Smooth muscle cell (in vitro differentiated cells): ENCODE measurements around the gene LRRN2. TPM values are rescaled to one million over a fixed set of nuclear protein-coding genes. Genes with fewer than 3 reads are reported as not detected.

Source experiments
- DNase-seq: peaks from one replicate; lab custom pipeline; 2025; ENCODE audit not compliant: unreplicated experiment; lab: John Stamatoyannopoulos, UW
- H2AFZ ChIP-seq: fragments of 200-600 bp; sonication (generic); 2 replicates; pipeline ENCODE4 v1.6.0; 2016; ENCODE audit warnings: antibody characterized with exemption, low read depth, mild to moderate bottlenecking
- H3F3A ChIP-seq: fragments of 200-600 bp; sonication (generic); 2 replicates; pipeline ENCODE4 v1.6.0; 2017; ENCODE audit warnings: antibody characterized with exemption, low read depth
- H3K27ac ChIP-seq: fragments of 200-600 bp; sonication (generic); 2 replicates; pipeline ENCODE4 v1.5.1; 2016; ENCODE audit warnings: low read depth, mild to moderate bottlenecking
- H3K27me3 ChIP-seq: fragments of 200-600 bp; sonication (generic); 2 replicates; pipeline ENCODE4 v1.6.1; 2016; ENCODE audit warnings: low read depth, mild to moderate bottlenecking
- H3K36me3 ChIP-seq: fragments of 200-600 bp; sonication (generic); 2 replicates; pipeline ENCODE4 v1.5.1; 2016; ENCODE audit warnings: low read depth
- H3K4me1 ChIP-seq: fragments of 200-600 bp; sonication (generic); 2 replicates; pipeline ENCODE4 v1.5.1; 2016; ENCODE audit warnings: low read depth
- H3K4me2 ChIP-seq: fragments of 200-600 bp; sonication (generic); 2 replicates; pipeline ENCODE4 v1.6.0; 2016; ENCODE audit warnings: mild to moderate bottlenecking
- H3K4me3 ChIP-seq: fragments of 200-600 bp; sonication (generic); 2 replicates; pipeline ENCODE4 v1.5.1; 2016; ENCODE audit warnings: mild to moderate bottlenecking
- H3K79me2 ChIP-seq: fragments of 200-600 bp; sonication (generic); 2 replicates; pipeline ENCODE4 v1.6.0; 2016; ENCODE audit warnings: low read depth, mild to moderate bottlenecking
- H3K9ac ChIP-seq: fragments of 200-600 bp; sonication (generic); 2 replicates; pipeline ENCODE4 v1.6.0; 2016; ENCODE audit warnings: low read depth
- H3K9me3 ChIP-seq: fragments of 200-600 bp; sonication (generic); replicated peaks from 2 replicates; pipeline ENCODE4 v1.5.1; 2016; ENCODE audit warnings: low read depth
- H4K20me1 ChIP-seq: fragments of 200-600 bp; sonication (generic); 2 replicates; pipeline ENCODE4 v1.6.0; 2016; ENCODE audit warnings: low read depth
- WGBS: methylation state at CpG from one replicate; pipeline ENCODE4 v1.1.7; 2016; ENCODE audit warnings: low lambda C conversion rate; 5-methylcytosine and 5-hydroxymethylcytosine counted together
- polyA plus RNA-seq: library from polyadenylated mRNA; unstranded; fragments of >200 nt; fragmentation: Nextera tagmentation; extraction: Ambion mirVana; gene quantifications from 2 replicates; pipeline ENCODE4 v1.2.1, GENCODE V29; 2016
- total RNA-seq: library from RNA; depleted of rRNA; stranded (reverse); fragments of >200 nt; gene quantifications from 2 replicates; pipeline ENCODE4 v1.2.3, GENCODE V29; 2014
- TF ChIP-seq, protein P1 (sequence below): fragments of 200-600 bp; sonication (generic); IDR thresholded peaks from 2 replicates; pipeline ENCODE4 v1.5.1; 2017; ENCODE audit warnings: borderline replicate concordance, mild to moderate bottlenecking, antibody characterized with exemption; ENCODE audit not compliant: insufficient read depth, poor library complexity, severe bottlenecking

The LRRN2 gene
- total and polyA plus RNA-seq, 2 experiments from 2014 or later, result 1.3 to 2.4 TPM

DNA sequence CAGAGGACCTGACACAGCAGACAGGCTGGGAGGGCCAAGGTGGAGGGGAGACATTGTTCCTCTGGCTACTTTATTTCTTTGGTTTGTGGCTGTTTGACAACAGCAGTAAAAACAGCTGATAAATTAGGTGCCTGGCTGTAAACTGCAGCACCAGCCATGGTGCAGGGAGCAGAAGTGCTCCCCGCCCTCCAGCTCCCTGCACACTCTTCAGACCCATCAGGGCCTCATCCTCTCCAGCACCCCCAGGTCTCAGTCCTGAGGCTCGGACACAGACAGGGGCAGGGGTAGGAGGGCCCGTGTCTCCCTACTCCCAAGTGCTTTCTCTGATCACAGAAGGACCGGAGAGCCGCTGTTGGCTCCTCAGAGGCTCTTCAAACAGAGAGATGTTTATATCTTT is 17.7 kb upstream of the LRRN2 start:
- TF ChIP-seq, protein P1, sequence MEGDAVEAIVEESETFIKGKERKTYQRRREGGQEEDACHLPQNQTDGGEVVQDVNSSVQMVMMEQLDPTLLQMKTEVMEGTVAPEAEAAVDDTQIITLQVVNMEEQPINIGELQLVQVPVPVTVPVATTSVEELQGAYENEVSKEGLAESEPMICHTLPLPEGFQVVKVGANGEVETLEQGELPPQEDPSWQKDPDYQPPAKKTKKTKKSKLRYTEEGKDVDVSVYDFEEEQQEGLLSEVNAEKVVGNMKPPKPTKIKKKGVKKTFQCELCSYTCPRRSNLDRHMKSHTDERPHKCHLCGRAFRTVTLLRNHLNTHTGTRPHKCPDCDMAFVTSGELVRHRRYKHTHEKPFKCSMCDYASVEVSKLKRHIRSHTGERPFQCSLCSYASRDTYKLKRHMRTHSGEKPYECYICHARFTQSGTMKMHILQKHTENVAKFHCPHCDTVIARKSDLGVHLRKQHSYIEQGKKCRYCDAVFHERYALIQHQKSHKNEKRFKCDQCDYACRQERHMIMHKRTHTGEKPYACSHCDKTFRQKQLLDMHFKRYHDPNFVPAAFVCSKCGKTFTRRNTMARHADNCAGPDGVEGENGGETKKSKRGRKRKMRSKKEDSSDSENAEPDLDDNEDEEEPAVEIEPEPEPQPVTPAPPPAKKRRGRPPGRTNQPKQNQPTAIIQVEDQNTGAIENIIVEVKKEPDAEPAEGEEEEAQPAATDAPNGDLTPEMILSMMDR, result no peak
- 37% methylated on average over 5 of the region's 5 CpGs for WGBS
- no peaks in the 10 kb centered on the region for H3K36me3 ChIP-seq

DNA sequence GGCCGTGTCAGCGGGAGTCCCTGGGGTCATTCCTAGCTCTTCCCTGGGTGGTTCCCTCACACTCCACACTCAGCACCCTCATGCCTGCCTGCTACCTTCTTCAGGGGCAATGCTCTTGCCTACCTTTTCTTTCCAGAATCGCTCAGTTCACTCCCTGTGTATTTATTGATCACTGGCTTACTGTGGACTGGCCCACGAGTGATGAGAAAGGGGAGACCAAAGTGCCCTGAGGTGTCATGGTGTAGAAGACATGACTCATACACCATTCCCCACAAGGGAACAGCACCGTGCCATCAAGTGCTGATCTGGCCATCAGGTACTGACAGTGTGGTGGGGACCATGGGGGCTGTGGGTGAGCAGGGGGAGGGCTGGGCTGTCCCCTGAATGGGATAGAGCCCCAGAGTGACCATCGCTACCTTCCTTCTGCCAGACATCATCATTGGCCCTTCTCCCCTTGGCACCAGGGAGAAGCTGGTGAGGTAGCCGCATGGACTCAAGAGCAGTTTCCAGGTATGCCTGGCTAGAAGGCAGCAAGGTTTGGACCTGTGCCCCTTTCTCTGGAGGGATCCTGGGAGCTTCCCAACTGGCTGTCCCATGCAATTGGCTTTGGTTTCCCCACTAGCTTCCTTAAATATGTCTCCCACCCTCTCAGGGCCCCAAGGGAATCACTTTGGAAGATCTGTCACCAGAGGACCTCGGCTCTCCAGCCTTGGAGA is 17.2 kb upstream of the LRRN2 start:
- peaks cover 15% of the 10 kb centered on the region for H3K4me1 ChIP-seq
- H3K4me3 ChIP-seq, result no peak overlapping the region
- no peaks in the 10 kb centered on the region for H4K20me1 ChIP-seq
- no peak overlapping the region for H3K9ac ChIP-seq
- no peaks in the 10 kb centered on the region for H3K36me3 ChIP-seq
- no peaks in the 10 kb centered on the region for H3F3A ChIP-seq
- no peak overlapping the region for H2AFZ ChIP-seq
- TF ChIP-seq, protein P1, result no peak
- H3K27me3 ChIP-seq, result no peaks in the 10 kb centered on the region
- H3K27ac ChIP-seq, result no peak overlapping the region
- H3K4me2 ChIP-seq, result no peak overlapping the region
- H3K9me3 ChIP-seq, result no peaks in the 10 kb centered on the region
- no peak for DNase-seq
- 65% methylated on average over 8 of the region's 8 CpGs for WGBS
- no peaks in the 10 kb centered on the region for H3K79me2 ChIP-seq

More for the DNA sequence above, 17.7 kb upstream of the LRRN2 start:
- Histone ChIP-seq H3K4me3 (no peak overlapping the region), H3K27me3 (peaks cover 1% of the 10 kb centered on the region), H2AFZ (no peak overlapping the region), H3F3A (no peaks in the 10 kb centered on the region), H3K4me2 (no peak overlapping the region), H4K20me1 (no peaks in the 10 kb centered on the region), H3K4me1 (peaks cover 16% of the 10 kb centered on the region), H3K79me2 (no peaks in the 10 kb centered on the region), H3K9me3 (no peaks in the 10 kb centered on the region), H3K27ac (no peak overlapping the region), H3K9ac (no peak overlapping the region)
- DNase-seq, result no peak

DNA sequence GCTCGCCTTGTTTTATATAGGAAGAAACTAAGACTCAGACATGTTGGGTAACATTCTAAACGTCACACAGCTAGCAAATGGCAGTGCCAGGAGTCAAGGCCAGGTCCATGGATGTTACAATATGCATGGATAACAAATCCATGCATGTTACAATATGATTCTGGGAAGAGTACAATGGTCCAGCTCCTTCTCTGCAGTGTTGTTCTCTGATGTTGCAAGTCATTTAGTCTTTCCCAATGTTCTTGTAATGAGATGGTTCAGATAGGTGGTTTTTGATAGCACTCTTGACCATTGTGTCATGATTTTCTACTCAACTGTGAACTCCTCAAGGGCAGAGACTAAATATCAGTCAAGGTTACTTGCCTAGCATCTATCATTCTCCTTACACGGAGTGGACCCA is 15.7 kb upstream of the LRRN2 start:
- Histone ChIP-seq H3K9ac (no peak overlapping the region), H3K27me3 (peaks cover 4% of the 10 kb centered on the region), H3K79me2 (no peaks in the 10 kb centered on the region), H2AFZ (no peak overlapping the region), H3K27ac (no peak overlapping the region), H3F3A (no peaks in the 10 kb centered on the region), H3K9me3 (no peaks in the 10 kb centered on the region), H3K4me2 (no peak overlapping the region), H3K4me1 (peaks cover under 1% of the 10 kb centered on the region), H4K20me1 (no peaks in the 10 kb centered on the region), H3K4me3 (no peak overlapping the region), H3K36me3 (no peaks in the 10 kb centered on the region)
- WGBS, result 88% methylated on average over 3 of the region's 3 CpGs
- DNase-seq, result no peak
- TF ChIP-seq, protein P1, result no peak

DNA sequence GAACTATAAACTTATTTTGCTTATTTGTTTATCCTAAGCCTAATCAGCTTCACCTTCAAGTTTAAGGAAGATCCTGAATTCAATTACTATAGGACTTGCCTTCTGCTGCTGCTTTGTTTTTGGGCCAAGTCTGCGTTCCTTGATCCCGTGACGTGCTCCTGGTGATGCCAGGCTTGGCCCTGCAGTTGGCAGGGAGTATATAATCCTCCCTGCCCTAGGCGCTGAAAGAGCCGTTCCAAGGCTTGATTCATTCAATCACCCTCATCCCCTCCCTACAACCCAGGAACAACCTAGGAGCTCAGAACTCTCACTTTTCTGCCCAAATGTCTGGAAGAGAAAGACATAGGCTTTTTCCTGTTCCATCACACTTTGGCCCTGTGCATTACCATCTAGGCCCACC is 12.4 kb upstream of the LRRN2 start:
- WGBS, result 93% methylated on average over 5 of the region's 5 CpGs
- Histone ChIP-seq H4K20me1 (no peaks in the 10 kb centered on the region), H2AFZ (no peak overlapping the region), H3K27ac (no peak overlapping the region), H3K9me3 (no peaks in the 10 kb centered on the region), H3K4me3 (no peak overlapping the region), H3K4me1 (no peaks in the 10 kb centered on the region), H3K4me2 (no peak overlapping the region), H3K9ac (no peak overlapping the region), H3K27me3 (peaks cover 4% of the 10 kb centered on the region), H3K36me3 (no peaks in the 10 kb centered on the region), H3F3A (no peaks in the 10 kb centered on the region), H3K79me2 (no peaks in the 10 kb centered on the region)
- TF ChIP-seq, protein P1, result no peak
- no peak for DNase-seq
